HG02840 (cell line): ENCODE measurements around the gene CEACAM18.
"Not testable (repeated sequence)": the region's sequence is repeated elsewhere in the genome, so short reads cannot be mapped to it uniquely, and the experiment has no call there.

Experiments used
- ATAC-seq: cut with Tn5 transposase; IDR thresholded peaks from one replicate; pipeline ENCODE4 v1.9.1; 2021; ENCODE audit warnings: mild to moderate bottlenecking, moderate library complexity, moderate number of reproducible peaks; ENCODE audit not compliant: unreplicated experiment, low FRiP score

The CEACAM18 gene

DNA sequence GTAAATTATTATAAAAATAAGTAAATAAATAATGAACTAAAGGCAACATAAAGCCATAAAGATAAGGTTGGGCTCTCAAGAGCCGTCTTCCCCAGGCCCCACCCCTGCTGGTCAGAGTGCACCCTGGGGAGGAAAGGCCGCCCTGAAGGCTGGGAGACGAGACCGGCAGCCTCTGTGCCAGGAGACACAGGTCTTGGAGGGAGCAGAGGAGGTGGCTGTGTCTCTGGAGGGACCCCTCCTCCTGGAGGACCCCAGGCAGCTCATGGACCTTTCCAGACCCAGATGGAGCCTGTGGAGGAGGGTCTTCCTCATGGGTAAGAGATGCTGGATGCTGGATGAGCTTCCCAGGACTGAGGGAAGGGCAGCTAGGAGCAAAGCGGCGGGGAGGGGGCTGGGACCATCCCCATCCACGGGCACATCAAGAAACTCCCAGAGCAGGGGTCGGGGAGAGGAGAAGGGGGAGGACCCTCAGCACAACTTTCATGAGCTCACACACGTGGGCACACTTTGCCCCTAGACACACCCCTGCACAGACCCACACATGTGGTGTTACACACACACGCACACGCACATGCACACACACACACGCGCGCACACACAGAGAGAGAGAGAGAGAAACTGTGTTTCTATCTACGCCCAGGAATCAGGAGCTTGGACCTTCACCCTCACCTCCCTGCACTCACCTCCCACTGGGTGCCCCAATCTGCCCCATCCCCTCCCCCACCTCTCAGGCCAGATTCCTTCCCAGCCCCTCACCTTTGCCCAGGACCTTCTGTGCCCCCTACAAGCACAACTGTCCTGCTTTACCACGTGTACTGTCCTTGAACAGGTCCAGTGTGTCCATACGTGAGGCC lies at the start of gene CEACAM18:
CEACAM18 (plus strand) TSS at position 159 of the 854 bp plus-strand sequence.
- ATAC-seq, result no peak

DNA sequence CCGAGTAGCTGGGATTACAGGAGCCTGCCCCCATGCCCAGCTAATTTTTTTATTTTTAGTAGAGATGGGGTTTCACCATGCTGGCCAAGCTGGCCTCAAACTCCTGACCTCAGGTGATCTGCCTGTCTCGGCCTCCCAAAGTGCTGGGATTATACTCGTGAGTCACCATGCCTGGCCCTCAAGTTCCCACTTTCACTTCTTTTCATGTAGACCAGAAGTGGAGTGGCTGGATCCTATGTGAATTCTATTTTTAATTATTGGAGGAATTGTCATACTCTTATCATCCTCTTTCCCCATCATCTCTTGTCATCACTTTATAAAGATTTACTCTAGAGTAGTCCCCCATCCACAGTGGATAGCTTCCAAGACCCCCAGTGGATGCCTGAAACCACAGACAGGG lies 48.1 kb upstream of the CEACAM18 start:
- no peak for ATAC-seq

DNA sequence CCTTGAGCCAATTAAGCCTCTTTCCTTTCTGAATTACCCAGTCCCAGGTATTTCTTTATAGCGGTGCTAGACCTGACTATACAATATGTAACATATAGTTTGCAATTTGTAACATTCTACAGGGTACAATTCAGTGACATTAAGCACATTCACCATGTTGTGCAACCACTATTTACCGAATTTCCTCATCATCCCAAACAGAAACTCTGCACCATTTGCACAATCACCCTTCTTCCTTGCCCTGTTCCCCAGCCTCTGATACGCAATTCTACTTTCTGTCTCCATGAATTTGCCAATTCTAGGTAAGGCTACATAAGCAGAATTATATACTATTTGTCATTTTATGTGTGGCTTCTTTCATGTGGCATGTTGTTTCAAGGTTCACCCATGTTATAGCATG lies 47.2 kb upstream of the CEACAM18 start:
- ATAC-seq, result no peak

DNA sequence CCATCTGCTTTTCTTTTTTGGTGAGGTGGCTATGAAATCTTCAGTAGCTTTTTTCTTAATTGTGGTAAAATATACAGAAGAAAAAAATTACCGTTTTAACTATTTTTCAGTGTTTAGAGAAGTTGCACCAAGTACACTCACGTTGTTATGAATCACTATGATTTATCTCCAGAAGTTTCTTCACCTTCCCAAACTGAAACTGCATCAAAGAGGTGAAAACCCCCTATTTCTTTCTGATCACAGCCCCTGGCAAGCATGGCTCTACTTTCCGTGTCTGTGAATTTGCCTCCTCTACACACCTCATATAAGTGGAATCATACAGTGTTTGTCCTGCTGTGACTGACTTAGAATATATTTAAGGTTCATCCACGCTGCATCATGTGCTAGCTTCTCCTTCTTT lies 45.3 kb upstream of the CEACAM18 start:
- no peak for ATAC-seq

DNA sequence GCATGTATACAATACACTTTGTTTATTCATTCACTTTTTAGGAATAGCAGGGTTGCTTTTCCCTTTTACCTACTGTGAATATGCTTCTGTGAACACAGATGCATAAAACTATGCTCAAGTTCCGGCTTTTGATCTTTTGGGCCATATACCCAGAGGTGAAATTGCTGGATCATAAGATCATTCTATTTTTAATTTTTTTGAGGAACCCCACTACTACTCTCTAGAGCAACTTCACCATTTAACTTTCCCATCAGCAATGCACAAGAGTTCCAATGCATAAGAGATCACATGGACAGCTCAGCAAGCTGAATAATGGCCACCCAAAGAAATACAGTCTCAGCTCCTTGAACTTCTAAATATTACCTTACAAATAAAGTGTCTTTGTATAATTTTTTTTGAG lies 43.9 kb upstream of the CEACAM18 start:
- no peak for ATAC-seq

DNA sequence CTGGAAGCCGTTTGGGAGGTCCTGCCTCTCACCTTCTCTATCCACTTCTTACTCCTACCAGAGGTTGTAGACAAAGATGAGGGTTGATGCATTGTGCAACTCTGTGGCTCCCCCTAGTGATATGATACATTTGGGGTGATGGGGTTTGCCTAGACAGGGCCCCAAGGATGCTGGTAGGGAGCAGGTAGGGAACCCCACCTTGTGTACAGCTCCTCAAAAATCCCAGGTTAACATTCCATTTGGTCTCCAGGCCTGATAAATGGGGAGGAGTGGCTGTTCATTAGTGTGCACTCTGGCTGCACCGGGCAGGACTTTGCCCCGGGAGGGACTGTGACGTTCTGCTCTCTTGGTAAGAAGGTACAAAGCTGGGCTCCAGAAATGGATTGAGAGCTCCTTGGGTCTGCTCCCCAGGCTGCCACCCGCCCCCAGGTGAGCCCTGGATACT lies 39.3 kb upstream of the CEACAM18 start:
- no peak for ATAC-seq

GRCh38 chr19:51440052-51440451 lies 38.3 kb upstream of the CEACAM18 start:
- ATAC-seq, result no peak

GRCh38 chr19:51440846-51441409 lies 37.4 kb upstream of the CEACAM18 start:
- ATAC-seq, result no peak

GRCh38 chr19:51441410-51442390 lies 36.6 kb upstream of the CEACAM18 start:
- peak; percentile 86 for ATAC-seq

DNA sequence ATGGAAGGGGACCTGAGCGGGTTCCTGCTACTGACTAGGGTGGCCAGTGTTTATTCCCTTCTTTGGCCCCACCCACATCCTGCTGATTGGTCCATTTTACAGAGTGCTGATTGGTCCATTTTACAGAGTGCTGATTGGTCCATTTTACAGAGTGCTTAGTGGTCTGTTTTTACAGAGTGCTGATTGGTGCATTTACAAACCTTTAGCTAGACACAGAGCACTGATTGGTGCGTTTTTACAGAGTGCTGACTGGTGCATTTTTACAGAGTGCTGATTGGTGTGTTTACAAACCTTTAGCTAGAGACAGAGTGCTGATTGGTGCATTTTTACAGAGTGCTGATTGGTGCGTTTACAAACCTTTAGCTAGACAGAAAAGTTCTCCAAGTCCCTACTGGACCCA lies 30.8 kb upstream of the CEACAM18 start:
- ATAC-seq, result not testable (repeated sequence)

- no peak for ATAC-seq
Measured at GRCh38 chr19:51448011-51448410, 30.3 kb upstream of the CEACAM18 start.

DNA sequence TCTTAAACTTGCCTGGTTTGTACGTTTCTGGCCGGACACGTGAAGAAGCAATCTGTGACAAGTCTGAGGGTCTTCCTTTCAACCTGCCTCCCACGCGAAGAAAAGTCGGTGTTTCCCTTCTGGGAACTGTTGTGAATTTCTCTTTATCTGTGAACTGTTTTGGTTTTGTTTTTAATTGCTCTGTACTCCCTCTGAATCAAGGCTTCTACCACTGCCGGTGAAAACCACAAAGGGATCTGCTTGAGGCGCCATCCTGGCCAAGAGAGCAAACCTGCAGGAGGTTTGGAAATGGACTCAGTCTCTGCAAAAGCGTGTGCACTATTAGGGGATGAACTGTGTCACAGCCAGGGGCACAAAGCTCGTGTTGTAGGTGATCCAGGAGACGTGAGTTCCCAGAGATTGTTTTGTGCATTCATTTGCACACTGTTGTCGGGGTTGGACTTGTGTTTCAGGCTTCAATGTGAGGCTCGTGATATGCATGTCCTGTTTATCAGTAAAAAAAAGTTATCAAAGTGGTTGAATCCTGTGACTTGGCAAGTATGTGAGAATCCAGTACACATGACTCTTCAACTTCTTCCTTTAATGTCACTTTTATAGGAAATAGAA lies 29.8 kb upstream of the CEACAM18 start:
- no peak for ATAC-seq

- ATAC-seq, result no peak
Measured at GRCh38 chr19:51450730-51451307, 27.5 kb upstream of the CEACAM18 start.

DNA sequence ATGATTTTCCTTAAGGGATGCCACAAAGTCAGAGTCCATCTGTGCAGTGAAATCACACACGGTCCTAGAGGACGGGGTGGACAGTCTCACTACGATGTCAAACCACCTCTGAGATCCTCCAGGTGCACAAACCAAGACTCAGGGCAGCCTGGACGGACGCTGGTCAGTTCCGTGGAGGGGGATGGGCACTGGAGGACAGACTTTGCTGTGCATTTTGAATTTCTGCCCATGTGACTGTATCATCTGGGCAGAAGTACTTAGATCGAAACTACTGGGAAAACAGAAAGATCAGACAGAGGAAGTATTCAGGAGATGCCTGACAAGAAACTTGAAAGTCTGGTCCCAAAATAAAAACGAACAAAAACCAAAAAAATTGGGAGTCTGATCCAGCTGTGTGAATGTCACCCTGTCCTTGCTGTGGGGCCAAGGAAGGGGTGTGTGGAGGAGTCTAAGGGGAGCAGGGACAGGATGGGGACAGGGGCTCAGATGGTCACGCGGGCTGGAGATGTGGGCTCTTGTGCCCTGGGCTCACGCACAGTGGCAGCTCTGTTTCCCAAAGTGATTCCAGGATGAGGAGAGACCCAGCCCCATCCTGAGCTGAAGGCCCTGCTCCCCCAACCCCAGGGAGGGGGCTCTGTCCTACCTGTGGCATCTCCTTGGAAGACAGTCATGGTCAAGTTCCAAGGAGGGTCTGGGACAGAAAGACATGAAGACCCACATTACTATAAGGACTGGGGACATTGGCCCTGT lies 21.6 kb upstream of the CEACAM18 start:
- no peak for ATAC-seq

- no peak for ATAC-seq
Measured at GRCh38 chr19:51457351-51458013, 20.9 kb upstream of the CEACAM18 start.

GRCh38 chr19:51458051-51458645 lies 20.2 kb upstream of the CEACAM18 start, which contains the start of gene SIGLEC8:
Gene SIGLEC8, minus strand, starts transcription at chr19:51458454. Its CDS starts 67 bp downstream, at chr19:51458387.
- no peak for ATAC-seq

GRCh38 chr19:51458899-51459505 lies 19.3 kb upstream of the CEACAM18 start:
- ATAC-seq, result no peak
